Hypothalamus (tissue), 51 donors: ENCODE data around the gene SLC34A3.

ENCODE experiments used
- DNase-seq, 51 donors: peaks; one replicate each; lab custom pipeline; 2025; lab: John Stamatoyannopoulos, UW

Gene SLC34A3

GRCh38 chr9:137272241-137273094 is 41.8 kb downstream of the SLC34A3 start:
- no peak for DNase-seq

- DNase-seq, result no peak
These were observed 42.4 kb downstream of the SLC34A3 start for GRCh38 chr9:137273095-137273490.

GRCh38 chr9:137273611-137274320 is 43.1 kb downstream of the SLC34A3 start:
- no peak for DNase-seq

- DNase-seq, result no peak
These were observed 44.5 kb downstream of the SLC34A3 start for GRCh38 chr9:137275203-137275587.

GRCh38 chr9:137275588-137276472 is 45.1 kb downstream of the SLC34A3 start:
- DNase-seq, result no peak

GRCh38 chr9:137276473-137277328 is 46.0 kb downstream of the SLC34A3 start:
- DNase-seq, result peak in 3 of 51 donors; percentile 12 to 25 (median 12)

- DNase-seq, result peak in 8 of 51 donors; percentile 16 to 47 (median 36)
These were observed 46.8 kb downstream of the SLC34A3 start, which contains the start of gene TOR4A for GRCh38 chr9:137277329-137278041. Gene TOR4A, plus strand, starts transcription at chr9:137277726. Its CDS starts 964 bp downstream, at chr9:137278690.

- no peak for DNase-seq
These were observed 47.5 kb downstream of the SLC34A3 start for GRCh38 chr9:137278061-137278701.

- DNase-seq, result no peak
These were observed 48.3 kb downstream of the SLC34A3 start for GRCh38 chr9:137278721-137279711.

- no peak for DNase-seq
These were observed 49.2 kb downstream of the SLC34A3 start for GRCh38 chr9:137279741-137280473.

- no peak for DNase-seq
These were observed 50.0 kb downstream of the SLC34A3 start for GRCh38 chr9:137280474-137281344.

GRCh38 chr9:137281345-137282116 is 50.8 kb downstream of the SLC34A3 start:
- DNase-seq, result no peak
